Suppressor macrophage treated with lipopolysaccharide for 4 hours (primary cell): ENCODE data around the gene AKR1C8.

Source experiments
- DNase-seq: peaks from one replicate; pipeline ENCODE4 v3.0.0-alpha.2; 2020

AKR1C8 gene

DNA sequence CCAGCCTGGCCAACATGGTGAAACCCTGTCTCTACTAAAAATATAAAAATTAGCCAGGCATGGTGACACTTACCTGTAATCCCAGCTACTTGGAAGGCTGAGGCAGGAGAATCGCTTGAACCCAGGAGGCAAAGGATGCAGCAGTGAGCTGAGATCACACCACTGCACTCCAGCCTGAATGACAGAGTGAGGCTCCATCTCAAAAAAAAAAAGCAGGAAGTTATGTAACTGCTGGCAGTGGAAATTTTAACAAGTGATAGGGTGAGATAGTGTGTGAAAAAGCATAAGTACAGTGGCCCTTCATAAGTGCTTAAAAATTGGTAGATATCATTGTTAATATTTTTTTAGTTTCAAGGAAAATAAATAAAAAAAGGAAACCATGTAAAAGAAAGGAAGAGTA, 78.4 kb downstream of the AKR1C8 start:
- DNase-seq = no peak

DNA sequence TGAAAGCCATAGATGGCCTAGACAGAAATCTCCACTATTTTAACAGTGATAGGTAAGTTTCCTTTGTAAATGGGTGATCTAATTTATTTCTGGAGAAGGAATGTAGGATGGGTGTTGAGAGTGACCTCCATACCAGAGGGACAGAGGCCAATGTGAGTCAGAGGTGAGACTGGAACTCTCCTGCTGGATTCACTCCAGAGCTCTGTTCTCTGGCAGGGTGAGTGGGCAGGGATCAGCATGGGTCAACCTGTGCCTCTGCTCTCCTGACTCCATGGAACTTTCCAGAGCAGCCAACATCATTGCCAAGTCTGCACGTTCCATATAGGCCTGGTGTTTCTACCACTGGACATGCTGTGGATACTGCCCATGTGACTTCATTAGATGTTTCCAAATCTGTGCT, 79.3 kb downstream of the AKR1C8 start:
- no peak for DNase-seq
